T-helper 2 cell (primary cell): ENCODE results near the gene NIPA2.

ENCODE experiments used
- DNase-seq, 5 experiments: peaks; one replicate each; pipeline versions ENCODE4 v3.0.0 to v3.0.0-alpha.2; 2012 to 2022

NIPA2 gene

GRCh38 chr15:22878103-22878502, 39.6 kb downstream of the NIPA2 start:
- DNase-seq, result no peak

GRCh38 chr15:22880068-22880980, 41.9 kb downstream of the NIPA2 start:
- DNase-seq, result no peak

GRCh38 chr15:22880981-22881738, 42.7 kb downstream of the NIPA2 start:
- no peak for DNase-seq

- no peak for DNase-seq
Observed at GRCh38 chr15:22881739-22882440, 43.4 kb downstream of the NIPA2 start.

- DNase-seq, result no peak
Observed at GRCh38 chr15:22883196-22883595, 44.7 kb downstream of the NIPA2 start.

- peak in 1 of 5 experiments; percentile 18 for DNase-seq
Observed at GRCh38 chr15:22884344-22884743, 45.9 kb downstream of the NIPA2 start.

GRCh38 chr15:22885120-22885519, 46.7 kb downstream of the NIPA2 start:
- DNase-seq, result no peak

- DNase-seq, result no peak
Observed at GRCh38 chr15:22887157-22887951, 48.9 kb downstream of the NIPA2 start.

- DNase-seq, result no peak
Observed at GRCh38 chr15:22888120-22888859, 49.8 kb downstream of the NIPA2 start.

- DNase-seq, result no peak
Observed at GRCh38 chr15:22889146-22889818, 50.8 kb downstream of the NIPA2 start.

GRCh38 chr15:22890296-22890695, 51.8 kb downstream of the NIPA2 start:
- DNase-seq, result no peak

GRCh38 chr15:22891426-22892210, 53.2 kb downstream of the NIPA2 start:
- DNase-seq, result no peak

GRCh38 chr15:22892333-22892732, 53.9 kb downstream of the NIPA2 start:
- DNase-seq, result no peak

GRCh38 chr15:22893081-22893480, 54.6 kb downstream of the NIPA2 start:
- no peak for DNase-seq

GRCh38 chr15:22893881-22894280, 55.4 kb downstream of the NIPA2 start:
- DNase-seq, result no peak

GRCh38 chr15:22895465-22896190, 57.2 kb downstream of the NIPA2 start:
- DNase-seq, result peak in 1 of 5 experiments; percentile 64

GRCh38 chr15:22902046-22902445, 63.6 kb downstream of the NIPA2 start:
- DNase-seq, result no peak

- no peak for DNase-seq
Observed at GRCh38 chr15:22902578-22902977, 64.1 kb downstream of the NIPA2 start.

- no peak for DNase-seq
Observed at GRCh38 chr15:22902981-22903380, 64.5 kb downstream of the NIPA2 start.
